Ishikawa (cell line): ENCODE data around the gene ABHD11.

Experiments used
- CEBPB ChIP-seq: IDR thresholded peaks from 2 replicates; pipeline ENCODE4 v1.6.1; 2012
- CREB1 ChIP-seq: IDR thresholded peaks from 2 replicates; pipeline ENCODE4 v1.6.1; 2012; ENCODE audit warnings: low read depth
- EGR1 ChIP-seq: IDR thresholded peaks from 2 replicates; pipeline ENCODE4 v1.6.1; 2012
- EP300 ChIP-seq: IDR thresholded peaks from 2 replicates; pipeline ENCODE4 v1.6.1; 2012; ENCODE audit warnings: borderline replicate concordance
- FOXM1 ChIP-seq: IDR thresholded peaks from 2 replicates; pipeline ENCODE4 v1.6.1; 2012; ENCODE audit warnings: low read depth, borderline replicate concordance
- NFIC ChIP-seq: IDR thresholded peaks from 2 replicates; pipeline ENCODE4 v1.6.1; 2012
- RAD21 ChIP-seq: IDR thresholded peaks from 2 replicates; pipeline ENCODE4 v1.6.1; 2012; ENCODE audit warnings: low read depth
- TAF1 ChIP-seq: IDR thresholded peaks from 2 replicates; pipeline ENCODE4 v1.6.1; 2012; ENCODE audit warnings: low read depth, mild to moderate bottlenecking
- TCF12 ChIP-seq: IDR thresholded peaks from 2 replicates; pipeline ENCODE4 v1.6.1; 2012; ENCODE audit warnings: low read depth
- TEAD4 ChIP-seq: IDR thresholded peaks from 2 replicates; pipeline ENCODE4 v1.6.1; 2012
- YY1 ChIP-seq: IDR thresholded peaks from 2 replicates; pipeline ENCODE4 v1.6.1; 2012; ENCODE audit warnings: low read depth
- ZBTB7A ChIP-seq: IDR thresholded peaks from 2 replicates; pipeline ENCODE4 v1.6.1; 2012; ENCODE audit warnings: low read depth
- TF ChIP-seq, protein P1 (sequence below): IDR thresholded peaks from 2 replicates; pipeline ENCODE4 v1.6.1; 2012; ENCODE audit warnings: low read depth, mild to moderate bottlenecking
- TF ChIP-seq, protein P2 (sequence below): IDR thresholded peaks from 2 replicates; pipeline ENCODE4 v1.6.1; 2012
- TF ChIP-seq, protein P3 (sequence below): IDR thresholded peaks from 2 replicates; pipeline ENCODE4 v1.6.1; 2012

The ABHD11 gene

DNA sequence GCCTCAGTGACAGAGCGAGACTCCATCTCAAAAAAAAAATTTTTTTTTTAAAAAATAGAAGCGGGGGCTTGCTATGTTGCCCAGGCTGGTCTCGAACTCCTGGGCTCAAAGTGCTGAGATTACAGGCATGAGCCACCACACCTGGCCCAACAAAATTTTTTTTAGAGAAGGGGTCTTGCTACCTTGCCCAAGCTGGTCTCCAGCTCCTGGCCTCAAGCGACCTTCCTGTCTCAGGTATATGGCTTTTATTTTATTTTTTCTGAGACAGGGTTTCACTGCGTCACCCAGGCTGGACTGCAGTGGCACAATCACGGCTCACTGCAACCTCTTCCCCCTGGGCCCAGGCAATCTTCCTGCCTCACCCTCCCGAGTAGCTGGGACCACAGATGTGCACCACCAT is 1.6 kb upstream of the ABHD11 start:
- TF ChIP-seq, protein P1, sequence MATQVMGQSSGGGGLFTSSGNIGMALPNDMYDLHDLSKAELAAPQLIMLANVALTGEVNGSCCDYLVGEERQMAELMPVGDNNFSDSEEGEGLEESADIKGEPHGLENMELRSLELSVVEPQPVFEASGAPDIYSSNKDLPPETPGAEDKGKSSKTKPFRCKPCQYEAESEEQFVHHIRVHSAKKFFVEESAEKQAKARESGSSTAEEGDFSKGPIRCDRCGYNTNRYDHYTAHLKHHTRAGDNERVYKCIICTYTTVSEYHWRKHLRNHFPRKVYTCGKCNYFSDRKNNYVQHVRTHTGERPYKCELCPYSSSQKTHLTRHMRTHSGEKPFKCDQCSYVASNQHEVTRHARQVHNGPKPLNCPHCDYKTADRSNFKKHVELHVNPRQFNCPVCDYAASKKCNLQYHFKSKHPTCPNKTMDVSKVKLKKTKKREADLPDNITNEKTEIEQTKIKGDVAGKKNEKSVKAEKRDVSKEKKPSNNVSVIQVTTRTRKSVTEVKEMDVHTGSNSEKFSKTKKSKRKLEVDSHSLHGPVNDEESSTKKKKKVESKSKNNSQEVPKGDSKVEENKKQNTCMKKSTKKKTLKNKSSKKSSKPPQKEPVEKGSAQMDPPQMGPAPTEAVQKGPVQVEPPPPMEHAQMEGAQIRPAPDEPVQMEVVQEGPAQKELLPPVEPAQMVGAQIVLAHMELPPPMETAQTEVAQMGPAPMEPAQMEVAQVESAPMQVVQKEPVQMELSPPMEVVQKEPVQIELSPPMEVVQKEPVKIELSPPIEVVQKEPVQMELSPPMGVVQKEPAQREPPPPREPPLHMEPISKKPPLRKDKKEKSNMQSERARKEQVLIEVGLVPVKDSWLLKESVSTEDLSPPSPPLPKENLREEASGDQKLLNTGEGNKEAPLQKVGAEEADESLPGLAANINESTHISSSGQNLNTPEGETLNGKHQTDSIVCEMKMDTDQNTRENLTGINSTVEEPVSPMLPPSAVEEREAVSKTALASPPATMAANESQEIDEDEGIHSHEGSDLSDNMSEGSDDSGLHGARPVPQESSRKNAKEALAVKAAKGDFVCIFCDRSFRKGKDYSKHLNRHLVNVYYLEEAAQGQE = no peak
- TF ChIP-seq TCF12 (no peak), TEAD4 (no peak), NFIC (no peak), EGR1 (no peak), CEBPB (no peak), CREB1 (no peak), RAD21 (no peak), ZBTB7A (no peak), FOXM1 (no peak), YY1 (no peak), EP300 (no peak), TAF1 (no peak)
- TF ChIP-seq, protein P2, sequence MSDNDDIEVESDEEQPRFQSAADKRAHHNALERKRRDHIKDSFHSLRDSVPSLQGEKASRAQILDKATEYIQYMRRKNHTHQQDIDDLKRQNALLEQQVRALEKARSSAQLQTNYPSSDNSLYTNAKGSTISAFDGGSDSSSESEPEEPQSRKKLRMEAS = no peak; the same call in 1 of the 2 replicates
- TF ChIP-seq, protein P3, sequence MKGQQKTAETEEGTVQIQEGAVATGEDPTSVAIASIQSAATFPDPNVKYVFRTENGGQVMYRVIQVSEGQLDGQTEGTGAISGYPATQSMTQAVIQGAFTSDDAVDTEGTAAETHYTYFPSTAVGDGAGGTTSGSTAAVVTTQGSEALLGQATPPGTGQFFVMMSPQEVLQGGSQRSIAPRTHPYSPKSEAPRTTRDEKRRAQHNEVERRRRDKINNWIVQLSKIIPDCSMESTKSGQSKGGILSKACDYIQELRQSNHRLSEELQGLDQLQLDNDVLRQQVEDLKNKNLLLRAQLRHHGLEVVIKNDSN = no peak

DNA sequence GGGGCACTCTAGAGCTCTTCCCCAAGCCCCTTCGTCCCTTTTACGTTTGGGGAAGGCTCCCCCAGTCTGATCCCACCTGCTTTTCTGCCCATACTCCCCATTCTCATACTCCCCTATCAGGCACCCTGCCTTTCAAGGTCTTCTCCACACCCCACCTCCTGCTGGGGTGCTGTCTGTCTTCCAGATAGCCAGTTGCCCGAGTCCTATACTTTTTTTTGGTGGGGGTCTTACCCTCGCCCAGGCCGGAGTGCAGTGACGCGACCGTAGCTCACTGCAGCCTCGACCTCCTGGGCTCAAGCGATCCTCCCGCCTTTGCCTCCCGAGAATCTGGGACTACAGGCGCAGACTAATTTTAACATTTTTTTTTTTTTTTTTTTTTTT is 775 bp upstream of the ABHD11 start:
- TF ChIP-seq, protein P2 = no peak
- TF ChIP-seq NFIC (no peak), ZBTB7A (peak; percentile 81), RAD21 (no peak), EGR1 (no peak)
- TF ChIP-seq, protein P3 = no peak

DNA sequence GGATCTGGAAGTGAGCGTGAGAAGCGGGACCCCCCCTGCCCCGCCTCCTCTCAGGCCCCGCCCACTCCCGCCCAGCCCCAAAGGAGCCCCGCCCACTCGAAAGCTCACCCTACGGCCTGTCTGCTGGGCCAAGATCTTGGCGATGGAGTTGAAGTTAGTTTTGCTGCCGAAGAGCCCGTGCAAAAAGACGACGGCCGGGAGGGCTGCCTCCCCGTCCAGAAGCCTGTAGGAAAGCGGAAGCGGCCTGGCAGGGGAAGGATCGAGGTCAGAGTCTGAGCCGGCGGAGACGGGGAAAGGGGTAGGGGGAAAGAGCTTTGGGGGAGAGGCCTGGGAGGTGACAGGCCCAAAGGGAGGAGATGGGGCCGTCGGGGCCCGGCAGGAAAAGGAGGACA is 386 bp downstream of the ABHD11 start:
- no peak for TF ChIP-seq TAF1
- TF ChIP-seq, protein P3 = no peak

DNA sequence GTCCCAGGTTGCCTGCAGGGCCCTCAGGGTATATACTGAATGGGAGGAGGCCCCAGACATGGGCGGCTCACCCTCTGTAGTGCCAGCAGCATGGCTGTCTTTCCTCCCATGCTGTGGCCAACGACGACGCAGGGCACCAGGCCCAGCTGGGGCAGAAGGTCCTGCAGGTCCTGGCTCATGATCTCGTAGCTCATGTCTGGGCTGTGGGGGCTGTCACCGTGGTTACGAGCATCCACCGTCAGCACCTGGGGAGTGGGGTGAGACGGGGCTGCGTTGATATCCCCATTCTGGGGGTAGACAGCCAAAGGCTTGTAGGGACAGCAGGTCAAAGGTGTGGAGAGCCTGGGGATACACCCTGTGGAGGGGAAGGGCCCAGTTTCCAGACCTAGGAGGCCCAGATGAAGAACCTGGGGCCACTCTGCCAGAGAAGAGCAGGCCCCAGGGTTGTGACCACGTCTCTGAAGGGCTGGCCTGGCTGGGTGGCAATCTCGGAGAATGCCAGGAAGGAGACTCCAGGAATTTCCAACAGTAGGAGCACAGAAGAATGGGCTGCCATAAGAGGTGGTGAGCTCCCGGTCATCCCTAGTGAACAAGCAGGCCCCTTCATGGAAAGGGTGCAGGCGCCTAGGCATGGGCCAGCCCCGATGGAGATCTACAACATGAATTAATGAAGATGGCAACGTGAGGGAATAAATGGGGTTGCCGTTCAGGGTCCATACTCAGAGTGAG is 947 bp downstream of the ABHD11 start:
- no peak for TF ChIP-seq YY1
- TF ChIP-seq CEBPB = no peak
- TF ChIP-seq TEAD4 = no peak
- no peak for TF ChIP-seq EGR1
- TF ChIP-seq, protein P2 = no peak
- no peak for TF ChIP-seq TCF12
- no peak for TF ChIP-seq EP300
- TF ChIP-seq, protein P3 = no peak
- TF ChIP-seq FOXM1 = no peak
- TF ChIP-seq, protein P1 = no peak
- TF ChIP-seq RAD21 = no peak
- no peak for TF ChIP-seq NFIC
- no peak for TF ChIP-seq ZBTB7A
- TF ChIP-seq CREB1 = no peak
- no peak for TF ChIP-seq TAF1

DNA sequence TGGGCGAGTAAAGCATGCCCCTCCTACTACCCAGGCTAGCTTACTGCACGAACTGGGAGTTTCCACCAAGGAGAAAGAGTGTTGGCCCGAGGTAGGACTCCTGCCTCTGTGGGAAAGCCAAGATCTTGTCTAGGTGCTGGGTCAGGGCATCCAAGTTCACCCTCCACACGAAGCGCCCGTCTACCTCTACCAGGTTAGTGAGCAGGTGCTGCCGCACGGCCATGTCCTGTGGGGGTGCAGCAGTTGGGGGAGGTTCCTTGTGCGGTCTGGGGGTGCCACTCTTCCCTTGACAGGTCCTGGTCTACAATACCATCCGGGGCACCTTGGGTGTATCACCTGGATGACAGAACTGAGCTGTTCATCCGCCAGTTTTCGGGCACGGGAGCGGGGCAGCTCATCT is 1.7 kb downstream of the ABHD11 start:
- TF ChIP-seq CEBPB = no peak
- TF ChIP-seq EP300 = no peak
- no peak for TF ChIP-seq TCF12
- no peak for TF ChIP-seq EGR1
- TF ChIP-seq CREB1 = no peak
- TF ChIP-seq, protein P3 = no peak
- TF ChIP-seq, protein P1 = no peak
